IMR-90 (cell line): ENCODE results near the gene EMX1.

Experiments
- CEBPB ChIP-seq: IDR thresholded peaks from 2 replicates; pipeline ENCODE4 v1.6.1; 2012; ENCODE audit warnings: low read depth, low read length, improper control_type of control experiment
- CTCF ChIP-seq: conservative IDR thresholded peaks from 2 replicates; pipeline ENCODE4 v1.5.1; 2012; ENCODE audit warnings: mild to moderate bottlenecking, low read depth, low read length, improper control_type of control experiment
- MAFK ChIP-seq: IDR thresholded peaks from 2 replicates; pipeline ENCODE4 v1.6.1; 2012; ENCODE audit warnings: low read depth, low read length, improper control_type of control experiment
- MXI1 ChIP-seq: IDR thresholded peaks from 2 replicates; pipeline ENCODE4 v1.6.1; 2012; ENCODE audit warnings: low read depth, mild to moderate bottlenecking, low read length, moderate library complexity, borderline replicate concordance
- NFE2L2 ChIP-seq: fragments of 150-350 bp; IDR thresholded peaks from 2 replicates; pipeline ENCODE4 v1.6.1; 2016; ENCODE audit warnings: low read depth, mild to moderate bottlenecking, low read length
- POLR2A ChIP-seq: IDR thresholded peaks from 2 replicates; pipeline ENCODE4 v1.6.1; 2012; ENCODE audit warnings: mild to moderate bottlenecking, low read depth, low read length
- RCOR1 ChIP-seq: IDR thresholded peaks from 2 replicates; pipeline ENCODE4 v1.6.1; 2012; ENCODE audit warnings: mild to moderate bottlenecking, low read length, improper control_type of control experiment; ENCODE audit not compliant: insufficient replicate concordance
- RFX5 ChIP-seq: IDR thresholded peaks from 2 replicates; pipeline ENCODE4 v1.8.0; 2012; ENCODE audit warnings: low read depth, mild to moderate bottlenecking, low read length, moderate library complexity
- USF2 ChIP-seq: fragments of 150-350 bp; IDR thresholded peaks from 2 replicates; pipeline ENCODE4 v1.6.1; 2017; ENCODE audit warnings: mild to moderate bottlenecking, antibody characterized with exemption, low read length, low read depth

- TF ChIP-seq NFE2L2, result no peak
- TF ChIP-seq CTCF, result no peak
- no peak for TF ChIP-seq MAFK
- no peak for TF ChIP-seq MXI1
- TF ChIP-seq CEBPB, result no peak
- no peak for TF ChIP-seq POLR2A
- TF ChIP-seq RCOR1, result no peak
- no peak for TF ChIP-seq USF2
- no peak for TF ChIP-seq RFX5
Measured at GRCh38 chr2:72971036-72971435, 53.7 kb downstream of the EMX1 start.
